Fibroblast of pulmonary artery (primary cell): Measurements from ENCODE around the gene TCAP.

Source experiments
- DNase-seq: peaks from one replicate; pipeline ENCODE4 v3.0.0-alpha.2; 2010; ENCODE audit warnings: low read depth
- H3K4me3 ChIP-seq: replicated peaks from 2 replicates; pipeline ENCODE4 v1.5.1; 2011; ENCODE audit warnings: low read depth, mild to moderate bottlenecking, control low read depth, low read length, moderate library complexity
- TF ChIP-seq, protein P1 (sequence below): IDR thresholded peaks from 2 replicates; pipeline ENCODE4 v1.5.1; 2011; ENCODE audit warnings: mild to moderate bottlenecking, control low read depth, low read length, inconsistent platforms; ENCODE audit errors: missing control alignments

Gene TCAP

DNA sequence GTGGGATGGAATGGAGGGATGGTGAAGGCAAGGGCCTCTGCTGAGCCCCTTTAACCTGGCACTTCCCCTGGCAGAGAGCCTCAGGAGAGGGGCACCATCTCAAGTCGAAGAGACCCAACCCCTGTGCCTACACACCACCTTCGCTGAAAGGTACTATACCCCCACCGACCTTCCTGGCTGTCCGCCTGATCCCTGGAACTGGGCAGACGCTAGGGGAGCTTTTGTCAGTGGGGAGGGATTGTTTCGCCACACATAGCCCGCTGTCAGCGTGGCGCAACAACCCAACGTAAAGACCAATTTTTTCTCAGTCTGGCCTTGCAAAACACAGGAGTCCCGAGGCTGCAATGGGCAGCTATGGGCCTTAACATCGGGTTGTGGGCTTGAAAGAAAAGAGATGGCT, 35.3 kb upstream of the TCAP start:
- TF ChIP-seq, protein P1, sequence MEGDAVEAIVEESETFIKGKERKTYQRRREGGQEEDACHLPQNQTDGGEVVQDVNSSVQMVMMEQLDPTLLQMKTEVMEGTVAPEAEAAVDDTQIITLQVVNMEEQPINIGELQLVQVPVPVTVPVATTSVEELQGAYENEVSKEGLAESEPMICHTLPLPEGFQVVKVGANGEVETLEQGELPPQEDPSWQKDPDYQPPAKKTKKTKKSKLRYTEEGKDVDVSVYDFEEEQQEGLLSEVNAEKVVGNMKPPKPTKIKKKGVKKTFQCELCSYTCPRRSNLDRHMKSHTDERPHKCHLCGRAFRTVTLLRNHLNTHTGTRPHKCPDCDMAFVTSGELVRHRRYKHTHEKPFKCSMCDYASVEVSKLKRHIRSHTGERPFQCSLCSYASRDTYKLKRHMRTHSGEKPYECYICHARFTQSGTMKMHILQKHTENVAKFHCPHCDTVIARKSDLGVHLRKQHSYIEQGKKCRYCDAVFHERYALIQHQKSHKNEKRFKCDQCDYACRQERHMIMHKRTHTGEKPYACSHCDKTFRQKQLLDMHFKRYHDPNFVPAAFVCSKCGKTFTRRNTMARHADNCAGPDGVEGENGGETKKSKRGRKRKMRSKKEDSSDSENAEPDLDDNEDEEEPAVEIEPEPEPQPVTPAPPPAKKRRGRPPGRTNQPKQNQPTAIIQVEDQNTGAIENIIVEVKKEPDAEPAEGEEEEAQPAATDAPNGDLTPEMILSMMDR, result no peak
- DNase-seq, result no peak
- H3K4me3 ChIP-seq, result no peak overlapping the region

DNA sequence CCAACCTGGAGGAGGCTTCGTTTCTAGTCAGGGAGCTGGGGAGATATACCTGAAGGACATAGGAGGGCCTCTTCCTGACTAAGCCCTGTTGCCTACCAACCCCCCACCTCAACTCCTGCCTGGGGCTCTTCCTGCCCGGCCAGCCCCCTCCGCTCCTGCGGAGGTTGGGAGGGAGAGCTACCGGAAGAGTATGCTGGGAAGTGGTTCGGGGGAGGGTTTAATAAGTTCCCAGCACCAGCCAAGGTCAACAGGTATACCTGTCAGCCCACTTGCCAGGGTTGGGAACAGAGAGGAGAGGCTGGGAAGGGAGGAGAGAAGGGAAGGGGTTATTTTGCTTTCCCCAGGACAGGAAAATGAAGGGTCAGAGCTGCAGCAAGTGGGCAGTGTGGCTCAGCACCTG, 33.7 kb upstream of the TCAP start:
- TF ChIP-seq, protein P1, result no peak
- H3K4me3 ChIP-seq, result no peak overlapping the region
- DNase-seq, result no peak

DNA sequence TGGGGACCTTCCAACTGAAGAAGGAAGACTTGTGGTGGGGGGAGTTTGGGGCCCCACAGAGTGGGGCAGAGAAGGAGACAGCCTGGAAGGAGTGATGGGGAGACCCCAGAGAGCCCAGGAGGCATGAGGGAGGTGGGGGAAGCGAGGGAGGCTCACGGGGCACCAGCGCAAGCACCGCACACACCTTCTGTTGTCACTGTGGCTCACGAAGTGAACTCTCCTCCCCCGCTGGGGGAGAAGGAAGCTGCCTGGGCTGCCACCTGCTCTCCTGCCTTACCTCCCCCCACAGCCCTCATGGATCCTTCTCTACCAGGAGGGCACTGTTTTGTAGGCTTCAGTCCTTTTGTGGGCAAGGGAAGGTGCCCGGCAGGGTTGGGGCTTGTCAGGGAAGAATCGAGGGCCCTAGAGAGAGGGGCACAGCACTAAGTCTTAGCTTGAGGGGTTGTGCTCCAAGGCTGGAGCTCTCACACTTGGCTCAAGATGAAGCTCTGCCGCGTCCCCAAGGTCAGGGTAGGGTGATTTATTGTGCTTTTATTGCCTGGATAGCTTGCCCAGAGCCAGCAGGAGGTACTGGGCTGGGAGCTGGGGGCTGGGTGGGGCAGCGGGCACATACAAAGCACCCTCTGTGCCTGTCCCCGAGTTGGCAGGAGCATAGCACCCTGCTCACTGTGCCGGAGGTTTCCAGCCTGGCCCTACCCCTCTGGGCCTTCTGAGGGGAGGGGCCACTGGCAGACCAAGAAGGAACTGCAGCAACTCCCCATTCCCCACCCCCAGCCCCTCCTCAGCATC, 32.8 kb upstream of the TCAP start:
- H3K4me3 ChIP-seq, result no peak overlapping the region
- no peak for DNase-seq
- TF ChIP-seq, protein P1, result no peak

DNA sequence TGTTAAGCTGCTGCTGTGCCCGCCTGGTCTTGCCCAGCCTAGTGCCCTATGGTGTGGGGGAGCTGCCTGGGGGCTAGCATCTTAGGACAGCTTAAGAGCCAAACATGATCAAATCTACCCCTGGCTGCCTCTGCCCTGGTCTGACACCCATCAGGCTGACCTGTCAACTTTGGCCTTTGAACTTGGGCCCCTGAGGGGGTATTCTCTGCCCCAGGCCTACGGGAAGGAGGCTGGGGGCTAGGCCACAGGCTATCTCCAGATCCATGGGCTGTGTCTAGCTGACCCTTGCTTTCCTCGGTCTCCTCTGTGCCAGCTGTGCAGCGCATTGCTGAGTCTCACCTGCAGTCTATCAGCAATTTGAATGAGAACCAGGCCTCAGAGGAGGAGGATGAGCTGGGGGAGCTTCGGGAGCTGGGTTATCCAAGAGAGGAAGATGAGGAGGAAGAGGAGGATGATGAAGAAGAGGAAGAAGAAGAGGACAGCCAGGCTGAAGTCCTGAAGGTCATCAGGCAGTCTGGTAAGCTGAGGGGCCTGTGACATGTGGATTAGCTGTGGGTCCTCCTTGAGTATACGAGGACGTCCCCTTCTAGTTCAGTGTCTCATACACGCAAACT, 31.5 kb upstream of the TCAP start:
- H3K4me3 ChIP-seq, result no peak overlapping the region
- DNase-seq, result no peak
- TF ChIP-seq, protein P1, result no peak

DNA sequence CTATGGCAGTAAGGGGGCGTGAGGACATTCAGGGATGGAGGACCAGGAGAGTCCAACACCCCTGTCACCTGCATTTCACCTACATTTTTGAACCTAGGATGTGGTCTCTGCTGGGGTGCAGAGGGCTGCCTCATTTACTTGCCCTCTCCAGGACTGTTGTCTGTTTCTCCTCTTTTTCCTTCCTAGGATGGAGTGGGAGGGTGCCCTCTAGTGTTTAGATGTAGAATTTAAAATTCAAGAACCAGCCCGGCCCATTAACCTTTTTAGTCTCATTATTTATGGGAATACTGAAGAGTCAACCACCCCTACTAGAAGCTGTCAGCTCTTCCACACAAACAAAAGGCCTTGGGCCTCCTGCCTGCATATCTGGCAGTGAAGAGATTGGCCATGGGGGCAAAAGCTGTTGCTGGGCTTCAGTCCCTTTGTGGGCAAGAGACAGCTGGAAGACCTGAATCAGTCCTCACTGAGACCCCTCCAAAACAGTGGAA, 30.7 kb upstream of the TCAP start:
- TF ChIP-seq, protein P1, result peak; percentile 72
- no peak overlapping the region for H3K4me3 ChIP-seq
- DNase-seq, result peak; percentile 62

DNA sequence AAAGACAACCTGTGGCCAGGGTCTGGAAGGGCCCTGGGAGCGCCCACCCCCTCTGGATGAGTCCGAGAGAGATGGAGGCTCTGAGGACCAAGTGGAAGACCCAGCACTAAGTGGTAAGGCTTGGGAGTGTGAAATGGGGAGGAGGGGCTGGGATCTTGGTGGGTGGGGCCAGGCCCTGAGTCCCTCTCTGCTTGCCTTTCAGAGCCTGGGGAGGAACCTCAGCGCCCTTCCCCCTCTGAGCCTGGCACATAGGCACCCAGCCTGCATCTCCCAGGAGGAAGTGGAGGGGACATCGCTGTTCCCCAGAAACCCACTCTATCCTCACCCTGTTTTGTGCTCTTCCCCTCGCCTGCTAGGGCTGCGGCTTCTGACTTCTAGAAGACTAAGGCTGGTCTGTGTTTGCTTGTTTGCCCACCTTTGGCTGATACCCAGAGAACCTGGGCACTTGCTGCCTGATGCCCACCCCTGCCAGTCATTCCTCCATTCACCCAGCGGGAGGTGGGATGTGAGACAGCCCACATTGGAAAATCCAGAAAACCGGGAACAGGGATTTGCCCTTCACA, 29.5 kb upstream of the TCAP start:
- TF ChIP-seq, protein P1, result no peak
- DNase-seq, result no peak
- no peak overlapping the region for H3K4me3 ChIP-seq

DNA sequence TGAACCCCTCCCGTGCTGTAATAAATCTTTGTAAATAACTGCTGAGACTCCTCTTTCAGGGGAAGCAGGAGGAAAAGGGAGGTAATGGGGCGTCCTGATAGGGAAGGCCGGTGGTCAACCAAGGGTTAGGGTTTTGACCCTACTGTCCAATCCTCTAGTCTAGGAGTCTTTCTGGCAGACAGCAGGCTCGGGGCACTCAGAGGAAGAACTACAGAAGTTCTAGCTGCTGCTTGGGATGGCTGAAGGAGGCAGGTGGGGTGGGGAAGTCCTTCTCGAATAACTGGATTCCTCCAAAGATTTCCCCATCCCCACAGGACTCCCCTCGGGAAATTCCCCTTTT, 28.6 kb upstream of the TCAP start:
- peak overlapping the region; percentile 97 for H3K4me3 ChIP-seq
- TF ChIP-seq, protein P1, result no peak
- DNase-seq, result no peak
